COR-L47 (cell line): ENCODE measurements around the gene CEP350.
"Not testable (repeated sequence)": the region's sequence is repeated elsewhere in the genome, so short reads cannot be mapped to it uniquely, and the experiment has no call there.

Source experiments
- DNase-seq: peaks from one replicate; lab custom pipeline; 2025; lab: John Stamatoyannopoulos, UW

CEP350 gene

GRCh38 chr1:179939941-179940340 is 14.7 kb upstream of the CEP350 start:
- DNase-seq = no peak

- DNase-seq = no peak
Measured at GRCh38 chr1:179941454-179941853, 13.2 kb upstream of the CEP350 start.

- no peak for DNase-seq
Measured at GRCh38 chr1:179950651-179951050, 4.0 kb upstream of the CEP350 start.

- no peak for DNase-seq
Measured at GRCh38 chr1:179951383-179952144, 3.0 kb upstream of the CEP350 start.

GRCh38 chr1:179952186-179952585 is 2.4 kb upstream of the CEP350 start:
- no peak for DNase-seq

- DNase-seq = no peak
Measured at GRCh38 chr1:179953974-179954492, 577 bp upstream of the CEP350 start.

- DNase-seq = no peak
Measured at GRCh38 chr1:179955287-179955680, 674 bp downstream of the CEP350 start.

GRCh38 chr1:179955731-179956130 is 1.1 kb downstream of the CEP350 start:
- no peak for DNase-seq

GRCh38 chr1:179958359-179958758 is 3.7 kb downstream of the CEP350 start:
- DNase-seq = no peak

- not testable (repeated sequence) for DNase-seq
Measured at GRCh38 chr1:179962168-179962567, 7.6 kb downstream of the CEP350 start.

- no peak for DNase-seq
Measured at GRCh38 chr1:179966551-179966950, 11.9 kb downstream of the CEP350 start.

- DNase-seq = no peak
Measured at GRCh38 chr1:179968284-179968993, 13.8 kb downstream of the CEP350 start.

GRCh38 chr1:179968994-179969919 is 14.6 kb downstream of the CEP350 start:
- no peak for DNase-seq

- no peak for DNase-seq
Measured at GRCh38 chr1:179969962-179970361, 15.4 kb downstream of the CEP350 start.

GRCh38 chr1:179971563-179972496 is 17.2 kb downstream of the CEP350 start:
- DNase-seq = no peak

GRCh38 chr1:179973198-179974110 is 18.8 kb downstream of the CEP350 start:
- DNase-seq = no peak

GRCh38 chr1:179976970-179977651 is 22.5 kb downstream of the CEP350 start:
- DNase-seq = no peak

- DNase-seq = no peak
Measured at GRCh38 chr1:179978199-179979079, 23.8 kb downstream of the CEP350 start.
